Upper lobe of right lung (tissue), 1 donor: ENCODE measurements around the gene LEAP2. TPM values are rescaled to one million over a fixed set of nuclear protein-coding genes. Genes with fewer than 3 reads are reported as not detected.
A peak's percentile ranks its signal among the peaks of the same experiment; 100 is the strongest.

Source experiments
- ATAC-seq: fragments of 200-7000 bp; cut with Tn5 transposase; one replicate; pipeline ENCODE4 v1.9.1; 2020; ENCODE audit warnings: mild to moderate bottlenecking, moderate library complexity
- DNase-seq: peaks from one replicate; pipeline ENCODE4 v3.0.0-alpha.2; 2020
- H3K27ac ChIP-seq: fragments of 200-600 bp; one replicate; pipeline ENCODE4 v1.8.0; 2022
- H3K27me3 ChIP-seq: fragments of 200-600 bp; one replicate; pipeline ENCODE4 v1.8.0; 2022; ENCODE audit warnings: mild to moderate bottlenecking
- H3K36me3 ChIP-seq: fragments of 200-600 bp; one replicate; pipeline ENCODE4 v1.8.0; 2022
- H3K4me1 ChIP-seq: fragments of 200-600 bp; one replicate; pipeline ENCODE4 v1.8.0; 2022
- H3K4me3 ChIP-seq: fragments of 200-600 bp; one replicate; pipeline ENCODE4 v1.8.0; 2022; ENCODE audit warnings: mild to moderate bottlenecking
- H3K9me3 ChIP-seq: fragments of 200-600 bp; one replicate; pipeline ENCODE4 v1.8.0; 2022
- CTCF ChIP-seq: fragments of 200-600 bp; IDR thresholded peaks from one replicate; pipeline ENCODE4 v1.8.0; 2022; ENCODE audit warnings: antibody characterized with exemption
- intact Hi-C: fragments of 100-400 bp; cut with DNase I; formaldehyde crosslinking; loops from one replicate; pipeline ENCODE4 v1.11.0; 2022
- total RNA-seq: library from RNA; stranded (reverse); fragmentation: NEBNext Ultra II Directional; extraction: Animal tissue kit (Norgen Biotek cat#: 25700); gene quantifications from one replicate; pipeline ENCODE4 v1.2.1, GENCODE V29; 2021
- donor health status: DM: no; HTN: yes; CAD: no; lungs with severe emphysema.

The LEAP2 gene
- total RNA-seq, 1 donor from 2014 or later: 0.69 TPM

GRCh38 chr5:132832612-132833011 is 40.9 kb upstream of the LEAP2 start:
- Histone ChIP-seq H3K4me1 (peaks cover 29% of the 10 kb centered on the region), H3K9me3 (no peaks in the 10 kb centered on the region), H3K27ac (no peak overlapping the region), H3K36me3 (no peaks in the 10 kb centered on the region), H3K27me3 (no peaks in the 10 kb centered on the region), H3K4me3 (no peak overlapping the region)
- no peak for TF ChIP-seq CTCF
- intact Hi-C loops: no loop called here
- ATAC-seq (no peak), DNase-seq (no peak)

- DNase-seq: no peak
- peaks cover 19% of the 10 kb centered on the region for H3K4me1 ChIP-seq
- no peaks in the 10 kb centered on the region for H3K27me3 ChIP-seq
- no peak overlapping the region for H3K27ac ChIP-seq
- H3K9me3 ChIP-seq: no peaks in the 10 kb centered on the region
- no peak for ATAC-seq
- H3K4me3 ChIP-seq: no peak overlapping the region
- intact Hi-C loops: no loop called here
- H3K36me3 ChIP-seq: no peaks in the 10 kb centered on the region
- no peak for TF ChIP-seq CTCF
These were observed 39.4 kb upstream of the LEAP2 start for GRCh38 chr5:132834057-132834456.

- no peak overlapping the region for H3K4me3 ChIP-seq
- intact Hi-C loops: no loop called here
- ATAC-seq (no peak), DNase-seq (no peak)
- H3K36me3 ChIP-seq: no peaks in the 10 kb centered on the region
- H3K27ac ChIP-seq: no peak overlapping the region
- no peak for TF ChIP-seq CTCF
- no peaks in the 10 kb centered on the region for H3K27me3 ChIP-seq
- H3K4me1 ChIP-seq: peaks cover 21% of the 10 kb centered on the region
- no peaks in the 10 kb centered on the region for H3K9me3 ChIP-seq
These were observed 36.6 kb upstream of the LEAP2 start for GRCh38 chr5:132836852-132837251.

GRCh38 chr5:132837868-132838267 is 35.6 kb upstream of the LEAP2 start:
- ATAC-seq (peak; percentile 31), DNase-seq (peak; percentile 25)
- TF ChIP-seq CTCF: no peak
- Histone ChIP-seq H3K9me3 (no peaks in the 10 kb centered on the region), H3K36me3 (no peaks in the 10 kb centered on the region), H3K27ac (no peak overlapping the region), H3K27me3 (no peaks in the 10 kb centered on the region), H3K4me3 (no peak overlapping the region), H3K4me1 (peaks cover 21% of the 10 kb centered on the region)
- intact Hi-C loops: no loop called here

- Histone ChIP-seq H3K27ac (peak overlapping the region; percentile 79), H3K27me3 (no peaks in the 10 kb centered on the region), H3K4me1 (peaks cover 21% of the 10 kb centered on the region), H3K36me3 (no peaks in the 10 kb centered on the region), H3K9me3 (no peaks in the 10 kb centered on the region), H3K4me3 (no peak overlapping the region)
- no peak for DNase-seq
- no peak for TF ChIP-seq CTCF
- no peak for ATAC-seq
- intact Hi-C loops: no loop called here
These were observed 34.8 kb upstream of the LEAP2 start for GRCh38 chr5:132838516-132839282.
